ENCODE measurements around the gene CLSTN2.

Gene CLSTN2

DNA sequence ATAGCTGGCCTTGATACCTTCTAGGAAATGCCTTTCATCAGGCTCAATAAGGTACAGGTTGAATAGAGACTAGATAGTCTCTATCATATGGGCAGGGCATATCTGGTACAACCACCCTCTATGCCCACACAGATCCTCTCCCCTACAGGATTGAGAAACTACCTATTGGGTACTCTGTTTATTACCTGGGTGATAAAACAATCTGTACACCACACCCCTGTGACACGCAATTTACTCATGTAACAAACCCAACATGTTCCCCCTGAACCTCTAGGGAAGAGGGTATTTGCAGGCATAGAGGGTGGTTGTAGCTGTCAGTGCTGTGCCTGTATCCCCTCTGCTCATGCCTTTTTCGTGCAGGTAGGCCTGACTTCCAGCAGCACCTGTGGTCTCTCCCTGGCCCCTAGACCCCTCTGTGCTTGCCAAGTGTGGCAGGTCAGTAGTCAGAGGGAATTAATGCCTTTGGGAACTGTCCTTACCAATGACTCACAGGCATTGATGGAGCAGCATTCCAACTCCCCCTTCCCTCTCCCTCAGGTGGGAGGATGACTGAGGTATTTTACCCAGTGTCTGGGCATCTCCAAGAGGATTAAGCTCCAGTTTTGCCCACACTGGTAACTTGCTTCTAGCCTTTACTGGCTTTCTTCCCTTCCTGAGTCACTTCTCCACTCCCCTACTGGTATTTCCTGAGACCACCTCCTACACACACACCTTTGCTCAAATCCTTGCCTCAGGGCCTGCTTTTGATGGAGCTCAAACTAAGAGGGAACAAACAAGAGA lies 18.3 kb downstream of the CLSTN2 start:
- no peaks in the 10 kb centered on the region for H3K4me1 ChIP-seq (ENCODE audit: insufficient read depth, low read length)
- no peaks in the 10 kb centered on the region for H3K27me3 ChIP-seq (ENCODE audit: insufficient read depth, low read length)
- H2AFZ ChIP-seq (ENCODE audit: low read depth, low read length): no peak overlapping the region
- H3K9me3 ChIP-seq (ENCODE audit: low read length): no peaks in the 10 kb centered on the region
- H3K4me3 ChIP-seq (ENCODE audit: low read length): no peak overlapping the region
- no peaks in the 10 kb centered on the region for H3K36me3 ChIP-seq (ENCODE audit: insufficient read depth, low read length)

DNA sequence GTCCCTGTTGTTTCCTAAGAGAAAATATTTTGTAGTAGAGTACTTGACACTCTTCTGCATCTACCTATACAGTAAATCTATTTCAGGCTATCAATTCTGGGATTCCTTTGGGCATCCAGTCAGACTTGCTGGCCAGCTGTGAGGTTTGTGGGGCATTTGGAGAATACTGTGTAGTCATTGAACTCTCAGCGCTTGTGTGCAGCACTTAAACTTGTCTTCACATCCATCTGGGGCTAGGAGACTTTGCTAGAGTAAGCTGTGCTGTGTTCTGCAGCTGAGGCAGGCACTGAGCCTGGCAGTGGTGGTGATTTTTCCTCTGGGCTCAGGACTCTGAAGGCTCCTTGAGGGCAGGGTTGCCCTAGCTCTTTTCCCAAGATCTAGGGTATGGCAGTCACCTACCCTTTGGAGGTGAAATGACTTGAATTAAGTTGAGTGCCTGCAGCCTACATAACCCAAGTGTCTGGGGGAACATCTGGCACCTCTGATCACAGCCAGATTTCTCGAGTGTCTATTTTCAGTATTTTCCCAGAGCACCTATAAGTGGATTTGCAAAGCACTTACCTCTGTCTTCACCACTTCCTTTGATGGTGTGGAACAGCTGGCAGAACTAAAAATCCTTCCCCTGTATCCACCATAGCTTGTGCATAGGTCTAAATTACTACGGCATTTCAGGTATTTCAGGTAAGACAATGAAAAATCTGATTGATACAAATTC lies 19.3 kb downstream of the CLSTN2 start:
- Histone ChIP-seq H2AFZ (ENCODE audit: low read depth, low read length) (no peak overlapping the region), H3K4me1 (ENCODE audit: insufficient read depth, low read length) (no peaks in the 10 kb centered on the region), H3K36me3 (ENCODE audit: insufficient read depth, low read length) (no peaks in the 10 kb centered on the region), H3K4me3 (ENCODE audit: low read length) (no peak overlapping the region), H3K9me3 (ENCODE audit: low read length) (no peaks in the 10 kb centered on the region), H3K27me3 (ENCODE audit: insufficient read depth, low read length) (no peaks in the 10 kb centered on the region)

DNA sequence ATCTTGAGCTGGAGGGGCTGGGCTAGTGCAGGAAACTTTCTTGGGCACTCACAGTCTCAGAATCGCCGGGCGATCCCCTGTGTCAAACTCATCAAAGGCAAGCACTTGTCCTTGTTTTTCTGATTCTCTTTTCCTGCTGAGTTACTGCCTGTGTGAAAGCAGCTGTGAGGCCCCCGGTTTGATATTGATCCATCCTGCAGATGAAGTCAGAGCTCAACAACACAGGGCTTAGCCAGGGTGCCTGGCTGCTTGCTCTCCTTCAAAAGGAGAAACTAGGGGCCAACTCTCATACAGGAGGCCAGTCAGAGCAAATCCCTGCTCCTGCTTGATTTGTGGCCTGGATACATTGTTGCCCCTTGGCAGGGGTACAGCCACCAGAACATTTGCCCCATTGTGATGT lies 22.9 kb downstream of the CLSTN2 start:
- Histone ChIP-seq H3K4me3 (ENCODE audit: low read length) (no peak overlapping the region), H3K27me3 (ENCODE audit: insufficient read depth, low read length) (no peaks in the 10 kb centered on the region), H3K36me3 (ENCODE audit: insufficient read depth, low read length) (no peaks in the 10 kb centered on the region), H3K4me1 (ENCODE audit: insufficient read depth, low read length) (no peaks in the 10 kb centered on the region), H3K9me3 (ENCODE audit: low read length) (no peaks in the 10 kb centered on the region), H2AFZ (ENCODE audit: low read depth, low read length) (no peak overlapping the region)

DNA sequence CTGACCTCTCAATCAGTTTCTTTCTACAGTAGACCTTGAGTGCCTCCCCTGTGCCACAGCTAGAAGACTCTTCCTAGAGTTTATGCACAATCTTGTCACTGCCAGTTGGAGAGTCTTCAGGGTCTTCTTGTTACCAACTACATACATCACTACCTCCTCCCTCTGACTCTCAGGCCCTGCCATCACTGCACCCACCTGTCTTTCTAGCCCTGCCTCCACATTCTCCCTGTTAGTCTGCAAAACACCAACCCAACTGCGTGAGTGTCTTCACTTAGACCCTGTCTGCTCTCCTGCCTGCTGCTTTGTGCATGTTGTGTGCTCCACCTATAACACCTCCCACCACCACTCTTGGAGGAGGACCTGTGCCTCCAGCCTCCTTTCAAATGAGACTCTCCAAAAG lies 34.4 kb downstream of the CLSTN2 start:
- no peaks in the 10 kb centered on the region for H3K4me1 ChIP-seq (ENCODE audit: insufficient read depth, low read length)
- no peak overlapping the region for H2AFZ ChIP-seq (ENCODE audit: low read depth, low read length)
- no peaks in the 10 kb centered on the region for H3K9me3 ChIP-seq (ENCODE audit: low read length)
- no peaks in the 10 kb centered on the region for H3K27me3 ChIP-seq (ENCODE audit: insufficient read depth, low read length)
- H3K36me3 ChIP-seq (ENCODE audit: insufficient read depth, low read length): no peaks in the 10 kb centered on the region
- H3K4me3 ChIP-seq (ENCODE audit: low read length): no peak overlapping the region

DNA sequence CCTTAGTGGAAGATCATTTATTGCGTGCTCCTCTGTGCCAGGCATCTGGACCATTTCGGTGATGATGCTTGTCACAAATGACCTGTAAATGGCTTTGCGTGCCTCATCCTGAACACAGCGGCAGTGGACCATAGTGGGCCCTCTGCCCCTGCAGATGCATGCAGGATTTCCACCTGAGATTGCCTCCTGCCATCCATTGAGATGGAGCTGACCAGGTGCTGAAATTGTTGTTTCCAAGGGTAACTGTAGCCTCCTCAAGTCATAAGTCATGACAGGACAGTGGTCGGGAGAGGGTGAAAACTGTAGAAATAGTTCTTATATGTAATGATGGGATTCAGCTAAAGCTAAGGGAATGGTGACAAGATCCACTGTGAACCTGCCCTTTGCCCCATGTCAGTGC lies 35.5 kb downstream of the CLSTN2 start:
- Histone ChIP-seq H2AFZ (ENCODE audit: low read depth, low read length) (no peak overlapping the region), H3K4me3 (ENCODE audit: low read length) (no peak overlapping the region), H3K9me3 (ENCODE audit: low read length) (no peaks in the 10 kb centered on the region), H3K27me3 (ENCODE audit: insufficient read depth, low read length) (no peaks in the 10 kb centered on the region), H3K4me1 (ENCODE audit: insufficient read depth, low read length) (no peaks in the 10 kb centered on the region), H3K36me3 (ENCODE audit: insufficient read depth, low read length) (no peaks in the 10 kb centered on the region)

DNA sequence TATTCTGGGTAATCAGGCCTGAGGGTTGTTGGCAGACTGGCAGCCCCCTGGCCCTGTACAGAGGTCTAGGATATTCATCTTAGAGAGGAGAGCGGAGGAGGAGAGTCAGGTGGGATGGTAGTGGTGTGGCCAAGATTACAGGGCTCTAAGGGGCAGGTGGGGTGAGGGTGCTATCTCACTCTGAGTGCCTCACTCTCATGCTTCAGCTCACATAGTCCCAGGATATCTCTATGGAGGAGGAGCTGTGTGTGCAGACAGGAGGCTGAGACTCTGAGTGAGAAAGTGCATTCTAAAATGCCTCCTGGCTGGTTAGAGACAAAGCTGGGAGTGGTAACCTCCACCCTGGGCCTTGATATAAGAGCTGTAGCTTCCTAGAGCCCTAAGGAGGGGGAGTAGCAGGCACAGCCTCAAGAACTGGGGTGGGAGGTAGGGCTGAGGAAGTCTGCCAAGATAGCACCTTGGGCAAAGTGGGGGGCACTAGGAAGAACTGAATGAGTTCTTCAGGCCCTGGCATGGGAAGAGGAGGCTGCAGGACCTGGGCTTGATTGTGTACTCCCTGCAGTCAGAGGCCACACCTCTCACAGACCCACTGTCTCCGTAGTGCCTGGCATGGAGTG lies 39.9 kb downstream of the CLSTN2 start:
- Histone ChIP-seq H3K27me3 (ENCODE audit: insufficient read depth, low read length) (no peaks in the 10 kb centered on the region), H3K4me3 (ENCODE audit: low read length) (no peak overlapping the region), H3K4me1 (ENCODE audit: insufficient read depth, low read length) (no peaks in the 10 kb centered on the region), H3K9me3 (ENCODE audit: low read length) (no peaks in the 10 kb centered on the region), H2AFZ (ENCODE audit: low read depth, low read length) (no peak overlapping the region), H3K36me3 (ENCODE audit: insufficient read depth, low read length) (no peaks in the 10 kb centered on the region)

DNA sequence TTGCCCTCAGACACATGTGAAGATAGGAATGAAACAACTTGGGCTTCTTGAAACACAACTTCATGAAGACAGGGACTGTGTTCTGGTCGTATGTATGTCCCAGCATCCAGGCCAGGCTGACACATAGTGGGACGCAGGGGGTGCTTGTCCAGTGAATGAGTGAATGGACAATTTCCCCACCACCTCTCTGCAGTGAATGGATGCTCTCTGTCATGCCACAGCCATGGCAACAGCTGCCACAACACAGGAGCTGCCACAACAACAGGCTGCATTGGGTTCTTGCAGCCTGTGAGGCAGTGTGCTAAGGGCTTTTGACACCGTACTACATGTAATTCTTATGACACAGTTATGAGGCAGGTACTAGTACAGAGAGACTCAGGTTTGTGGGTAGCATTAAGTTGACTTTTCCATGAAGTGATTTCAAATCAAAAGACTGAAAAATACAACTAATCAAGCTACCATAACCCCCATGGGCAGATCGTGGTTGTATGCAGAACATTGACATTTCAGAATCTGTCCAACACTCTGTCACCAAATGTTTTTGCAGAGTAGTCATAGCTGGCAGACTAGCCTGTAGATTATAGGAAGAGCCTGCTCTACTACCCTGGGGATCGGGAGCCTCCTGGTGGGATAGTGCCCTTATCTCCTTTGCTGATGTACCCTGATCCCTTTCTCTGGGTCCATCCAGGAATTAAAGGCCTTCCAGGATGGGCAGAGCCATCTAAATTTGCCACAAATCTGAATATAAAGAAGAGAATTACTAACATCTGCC lies 40.8 kb downstream of the CLSTN2 start:
- Histone ChIP-seq H2AFZ (ENCODE audit: low read depth, low read length) (no peak overlapping the region), H3K4me3 (ENCODE audit: low read length) (no peak overlapping the region), H3K4me1 (ENCODE audit: insufficient read depth, low read length) (no peaks in the 10 kb centered on the region), H3K36me3 (ENCODE audit: insufficient read depth, low read length) (no peaks in the 10 kb centered on the region), H3K9me3 (ENCODE audit: low read length) (no peaks in the 10 kb centered on the region), H3K27me3 (ENCODE audit: insufficient read depth, low read length) (no peaks in the 10 kb centered on the region)

DNA sequence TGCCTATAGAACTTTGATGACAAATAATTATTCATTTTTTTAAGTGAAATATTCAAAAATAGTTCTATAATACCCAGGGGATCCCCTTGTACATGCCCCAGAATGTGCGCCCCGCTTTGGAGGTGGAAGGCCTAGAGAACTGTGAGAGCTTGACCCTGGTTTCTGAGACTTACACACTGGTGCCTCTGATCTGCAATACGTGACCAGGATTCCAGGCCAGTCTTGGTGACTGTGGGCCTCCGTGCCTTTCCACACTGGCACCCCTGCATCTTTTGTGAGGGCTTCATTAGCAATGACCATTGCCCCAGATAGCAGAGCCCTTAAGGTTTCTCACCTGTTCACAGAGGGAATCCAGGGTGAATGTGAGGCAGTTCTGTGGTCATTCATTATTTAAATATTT lies 44.0 kb downstream of the CLSTN2 start:
- Histone ChIP-seq H3K27me3 (ENCODE audit: insufficient read depth, low read length) (no peaks in the 10 kb centered on the region), H2AFZ (ENCODE audit: low read depth, low read length) (no peak overlapping the region), H3K4me3 (ENCODE audit: low read length) (no peak overlapping the region)

DNA sequence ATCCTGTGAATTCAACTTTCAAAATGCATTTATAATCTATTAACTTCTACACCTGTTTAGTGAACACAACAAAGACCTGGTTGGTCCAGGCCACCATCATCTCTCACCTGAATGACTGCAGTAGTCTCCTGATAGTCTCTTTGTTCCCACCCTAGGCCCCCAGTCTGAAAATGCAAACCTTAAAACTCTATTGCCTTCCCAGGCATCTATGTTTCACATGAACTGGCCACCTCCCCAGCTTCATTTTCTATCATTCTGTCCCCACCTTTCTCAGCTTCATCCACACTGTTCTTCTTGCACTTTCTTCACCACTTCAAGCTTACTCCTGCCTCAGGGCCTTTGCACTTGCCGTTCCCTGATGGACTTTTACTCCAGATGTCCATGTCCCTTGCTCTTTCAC lies 45.0 kb downstream of the CLSTN2 start:
- H3K27me3 ChIP-seq (ENCODE audit: insufficient read depth, low read length): no peaks in the 10 kb centered on the region
- no peaks in the 10 kb centered on the region for H3K9me3 ChIP-seq (ENCODE audit: low read length)
- H2AFZ ChIP-seq (ENCODE audit: low read depth, low read length): no peak overlapping the region
- H3K4me3 ChIP-seq (ENCODE audit: low read length): no peak overlapping the region
- H3K36me3 ChIP-seq (ENCODE audit: insufficient read depth, low read length): no peaks in the 10 kb centered on the region
- no peaks in the 10 kb centered on the region for H3K4me1 ChIP-seq (ENCODE audit: insufficient read depth, low read length)

More for the DNA sequence above, 44.0 kb downstream of the CLSTN2 start:
- Histone ChIP-seq H3K4me1 (ENCODE audit: insufficient read depth, low read length) (no peaks in the 10 kb centered on the region), H3K36me3 (ENCODE audit: insufficient read depth, low read length) (no peaks in the 10 kb centered on the region), H3K9me3 (ENCODE audit: low read length) (no peaks in the 10 kb centered on the region)

DNA sequence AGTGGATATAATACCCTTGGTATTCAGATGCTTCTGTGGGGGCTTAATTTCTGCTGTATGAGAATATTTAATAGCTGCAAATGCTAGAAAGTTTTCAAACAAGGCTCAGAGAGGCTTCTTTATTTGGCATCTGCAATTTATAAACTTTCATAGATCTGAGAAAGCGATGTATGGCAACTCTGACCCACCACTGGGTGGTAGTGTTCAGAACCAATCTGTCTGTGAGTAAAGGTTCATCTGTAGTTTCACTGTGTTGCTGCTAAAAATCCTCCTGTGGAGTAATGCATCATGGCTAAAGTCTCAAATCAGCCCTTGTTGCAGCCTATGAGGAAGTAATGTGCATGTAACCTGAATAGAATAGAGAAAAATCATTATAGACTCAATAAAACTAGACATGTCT lies 47.4 kb downstream of the CLSTN2 start:
- no peaks in the 10 kb centered on the region for H3K36me3 ChIP-seq (ENCODE audit: insufficient read depth, low read length)
- no peaks in the 10 kb centered on the region for H3K27me3 ChIP-seq (ENCODE audit: insufficient read depth, low read length)
- no peak overlapping the region for H3K4me3 ChIP-seq (ENCODE audit: low read length)
- H2AFZ ChIP-seq (ENCODE audit: low read depth, low read length): no peak overlapping the region
- no peaks in the 10 kb centered on the region for H3K9me3 ChIP-seq (ENCODE audit: low read length)
- no peaks in the 10 kb centered on the region for H3K4me1 ChIP-seq (ENCODE audit: insufficient read depth, low read length)

DNA sequence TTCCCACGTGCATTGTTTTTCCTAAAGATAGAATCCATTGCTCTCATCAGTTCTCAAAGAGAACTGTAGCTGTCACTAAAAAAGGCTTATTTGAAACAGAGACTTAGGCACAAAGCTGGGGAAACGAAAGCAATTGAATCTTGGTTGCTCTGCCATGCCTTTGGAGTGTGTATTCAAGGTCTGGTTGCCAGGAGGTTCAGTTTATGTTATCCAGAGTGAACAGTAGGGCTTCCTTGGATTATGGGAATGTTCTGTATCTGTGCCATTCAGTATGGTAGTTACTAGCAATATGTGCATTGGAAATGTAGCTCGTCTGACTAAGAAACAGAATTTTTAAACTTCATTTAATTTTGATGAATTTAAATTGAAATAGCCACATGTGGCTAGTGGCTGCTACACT lies 50.6 kb downstream of the CLSTN2 start:
- Histone ChIP-seq H3K36me3 (ENCODE audit: insufficient read depth, low read length) (no peaks in the 10 kb centered on the region), H3K27me3 (ENCODE audit: insufficient read depth, low read length) (no peaks in the 10 kb centered on the region), H3K4me3 (ENCODE audit: low read length) (no peak overlapping the region), H3K4me1 (ENCODE audit: insufficient read depth, low read length) (no peaks in the 10 kb centered on the region), H2AFZ (ENCODE audit: low read depth, low read length) (no peak overlapping the region), H3K9me3 (ENCODE audit: low read length) (no peaks in the 10 kb centered on the region)

DNA sequence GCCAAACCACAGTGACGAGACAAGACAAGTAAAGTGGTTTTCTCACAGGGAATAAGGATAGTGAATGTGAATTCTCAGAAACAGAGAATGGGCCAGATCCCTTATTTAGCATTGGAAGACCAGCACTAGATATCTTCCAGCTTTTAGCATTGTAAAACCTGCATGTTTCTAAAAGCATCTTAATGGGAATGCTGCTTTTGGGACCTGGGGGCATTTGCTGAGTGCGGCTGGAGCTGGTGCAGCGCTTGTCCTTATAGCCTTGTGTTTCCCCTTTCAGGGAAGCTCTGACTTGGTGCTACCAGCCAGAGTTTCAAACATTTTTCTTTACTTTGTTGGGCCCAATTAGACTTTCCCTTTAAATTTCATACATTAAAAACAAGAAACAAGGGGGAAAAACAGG lies 52.9 kb downstream of the CLSTN2 start:
- Histone ChIP-seq H3K36me3 (ENCODE audit: insufficient read depth, low read length) (no peaks in the 10 kb centered on the region), H3K4me3 (ENCODE audit: low read length) (no peak overlapping the region), H3K27me3 (ENCODE audit: insufficient read depth, low read length) (no peaks in the 10 kb centered on the region), H3K4me1 (ENCODE audit: insufficient read depth, low read length) (no peaks in the 10 kb centered on the region), H2AFZ (ENCODE audit: low read depth, low read length) (no peak overlapping the region), H3K9me3 (ENCODE audit: low read length) (no peaks in the 10 kb centered on the region)

All from neuron (in vitro differentiated cells).